ENCODE measurements around the gene CLCN2. TPM values are rescaled to one million over a fixed set of nuclear protein-coding genes. Genes with fewer than 3 reads are reported as not detected.

CLCN2 gene
- total RNA-seq, 1 experiment from 2014 or later = 23.0 TPM

DNA sequence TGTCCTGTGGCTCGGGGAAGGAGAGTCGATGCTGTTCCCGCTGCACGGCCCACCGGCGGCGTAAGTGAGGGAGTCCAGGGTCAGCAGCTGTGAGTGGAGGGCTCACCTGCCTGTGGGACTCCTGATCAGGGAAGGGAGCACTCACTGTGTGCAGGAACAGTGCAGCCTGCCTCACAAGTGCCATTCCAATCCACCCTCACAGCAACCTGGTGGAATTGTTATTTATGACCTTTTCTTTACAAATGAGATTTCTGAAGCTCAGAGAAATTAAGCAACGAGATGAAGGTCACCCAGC, 27.5 kb upstream of the CLCN2 start:
- Histone ChIP-seq H3K4me3 (ENCODE audit: low read depth, low read length) (no peak overlapping the region), H3K9me3 (no peaks in the 10 kb centered on the region), H3K27me3 (replicated peaks; ENCODE audit: control insufficient read depth, insufficient read depth, low read length) (no peaks in the 10 kb centered on the region; the same call in 1 of the 2 replicates), H3K4me1 (no peaks in the 10 kb centered on the region), H3K36me3 (ENCODE audit: control insufficient read depth, insufficient read depth, low read length) (no peaks in the 10 kb centered on the region)
- intact Hi-C loops (cut with micrococcal nuclease; ENCODE audit: unreplicated experiment) = no loop called here
- peaks cover 3% of the 10 kb centered on the region for H3K27me3 Mint-ChIP-seq (ENCODE audit: insufficient read depth, unreplicated experiment)
- BruUV-seq (replicated peaks) = no TSS peak
- POLR2A ChIA-PET = no interaction called here
- no peak for DNase-seq
- TF ChIP-seq, protein P1, sequence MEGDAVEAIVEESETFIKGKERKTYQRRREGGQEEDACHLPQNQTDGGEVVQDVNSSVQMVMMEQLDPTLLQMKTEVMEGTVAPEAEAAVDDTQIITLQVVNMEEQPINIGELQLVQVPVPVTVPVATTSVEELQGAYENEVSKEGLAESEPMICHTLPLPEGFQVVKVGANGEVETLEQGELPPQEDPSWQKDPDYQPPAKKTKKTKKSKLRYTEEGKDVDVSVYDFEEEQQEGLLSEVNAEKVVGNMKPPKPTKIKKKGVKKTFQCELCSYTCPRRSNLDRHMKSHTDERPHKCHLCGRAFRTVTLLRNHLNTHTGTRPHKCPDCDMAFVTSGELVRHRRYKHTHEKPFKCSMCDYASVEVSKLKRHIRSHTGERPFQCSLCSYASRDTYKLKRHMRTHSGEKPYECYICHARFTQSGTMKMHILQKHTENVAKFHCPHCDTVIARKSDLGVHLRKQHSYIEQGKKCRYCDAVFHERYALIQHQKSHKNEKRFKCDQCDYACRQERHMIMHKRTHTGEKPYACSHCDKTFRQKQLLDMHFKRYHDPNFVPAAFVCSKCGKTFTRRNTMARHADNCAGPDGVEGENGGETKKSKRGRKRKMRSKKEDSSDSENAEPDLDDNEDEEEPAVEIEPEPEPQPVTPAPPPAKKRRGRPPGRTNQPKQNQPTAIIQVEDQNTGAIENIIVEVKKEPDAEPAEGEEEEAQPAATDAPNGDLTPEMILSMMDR (IDR thresholded peaks at IDR 0.05; ENCODE audit: insufficient read depth in 1 of 2, low read depth in 1 of 2, low read length in 1 of 2, severe bottlenecking in 1 of 2, unreplicated experiment in 1 of 2) = no peak
- H3K9me3 Mint-ChIP-seq (ENCODE audit: unreplicated experiment) = no peaks in the 10 kb centered on the region
- CTCF ChIA-PET = interaction anchor here (1.6 kb wide), 1 partner anchor 17 kb away, joined by 6 read pairs; no protein-coding TSS in a partner anchor
- no peak overlapping the region for H3K27ac Mint-ChIP-seq (ENCODE audit: unreplicated experiment)
- H3K4me3 Mint-ChIP-seq (ENCODE audit: unreplicated experiment) = no peak overlapping the region
- no peaks in the 10 kb centered on the region for H3K36me3 Mint-ChIP-seq (ENCODE audit: insufficient read depth, unreplicated experiment)
- H3K4me1 Mint-ChIP-seq (ENCODE audit: low read depth, unreplicated experiment) = no peaks in the 10 kb centered on the region

DNA sequence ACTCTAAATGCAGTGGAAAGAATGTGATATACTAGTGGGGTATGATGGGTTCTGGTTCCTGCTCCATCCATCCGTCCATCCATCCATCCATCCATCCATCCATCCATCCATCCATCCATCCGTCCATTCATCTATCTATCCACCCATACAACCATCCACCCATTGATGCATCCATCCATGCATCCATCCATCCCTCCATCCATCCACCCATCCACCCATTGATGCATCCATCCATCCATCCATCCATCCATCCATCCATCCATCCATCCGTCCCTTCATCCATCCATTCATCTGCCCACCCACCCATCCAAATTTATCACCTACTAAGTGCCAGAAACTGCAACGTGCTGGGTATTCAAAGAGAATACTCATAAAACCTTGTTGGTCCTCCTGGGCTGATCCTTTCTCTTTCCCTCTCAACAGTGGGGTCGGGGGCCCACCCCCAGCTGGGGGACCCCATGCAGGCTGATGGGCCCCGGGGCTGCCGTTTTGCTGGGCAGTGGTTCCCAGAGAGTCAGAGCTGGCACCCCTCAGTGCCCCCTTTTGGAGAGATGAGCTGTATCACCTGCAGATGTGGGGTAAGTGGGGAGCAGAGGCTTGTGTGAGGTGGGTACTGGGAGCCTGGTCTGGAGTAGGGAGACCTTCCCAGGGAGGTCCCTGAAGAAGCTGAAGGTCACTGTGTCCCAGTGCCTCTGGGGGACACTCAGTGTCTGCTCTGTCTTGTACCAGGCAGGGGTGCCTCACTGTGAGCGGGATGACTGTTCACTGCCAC, 26.9 kb upstream of the CLCN2 start:
- Histone ChIP-seq H3K4me3 (ENCODE audit: low read depth, low read length) (no peak overlapping the region), H3K36me3 (ENCODE audit: control insufficient read depth, insufficient read depth, low read length) (peaks cover 1% of the 10 kb centered on the region; the same call in 1 of the 2 replicates), H3K27me3 (replicated peaks; ENCODE audit: control insufficient read depth, insufficient read depth, low read length) (no peaks in the 10 kb centered on the region; the same call in 1 of the 2 replicates), H3K9me3 (no peaks in the 10 kb centered on the region), H3K4me1 (no peaks in the 10 kb centered on the region)
- ChIA-PET CTCF (interaction anchor here (1.6 kb wide), 1 partner anchor 17 kb away, joined by 6 read pairs; no protein-coding TSS in a partner anchor), POLR2A (no interaction called here)
- Mint-ChIP-seq H3K27me3 (ENCODE audit: insufficient read depth, unreplicated experiment) (peaks cover 3% of the 10 kb centered on the region), H3K9me3 (ENCODE audit: unreplicated experiment) (no peaks in the 10 kb centered on the region), H3K36me3 (ENCODE audit: insufficient read depth, unreplicated experiment) (no peaks in the 10 kb centered on the region), H3K4me1 (ENCODE audit: low read depth, unreplicated experiment) (no peaks in the 10 kb centered on the region), H3K27ac (ENCODE audit: unreplicated experiment) (no peak overlapping the region), H3K4me3 (ENCODE audit: unreplicated experiment) (no peak overlapping the region)
- TF ChIP-seq, protein P1 (IDR thresholded peaks at IDR 0.05; ENCODE audit: insufficient read depth in 1 of 2, low read depth in 1 of 2, low read length in 1 of 2, severe bottlenecking in 1 of 2, unreplicated experiment in 1 of 2) = no peak
- DNase-seq = no peak
- BruUV-seq (replicated peaks) = no TSS peak
- intact Hi-C loops (cut with micrococcal nuclease; ENCODE audit: unreplicated experiment) = no loop called here

DNA sequence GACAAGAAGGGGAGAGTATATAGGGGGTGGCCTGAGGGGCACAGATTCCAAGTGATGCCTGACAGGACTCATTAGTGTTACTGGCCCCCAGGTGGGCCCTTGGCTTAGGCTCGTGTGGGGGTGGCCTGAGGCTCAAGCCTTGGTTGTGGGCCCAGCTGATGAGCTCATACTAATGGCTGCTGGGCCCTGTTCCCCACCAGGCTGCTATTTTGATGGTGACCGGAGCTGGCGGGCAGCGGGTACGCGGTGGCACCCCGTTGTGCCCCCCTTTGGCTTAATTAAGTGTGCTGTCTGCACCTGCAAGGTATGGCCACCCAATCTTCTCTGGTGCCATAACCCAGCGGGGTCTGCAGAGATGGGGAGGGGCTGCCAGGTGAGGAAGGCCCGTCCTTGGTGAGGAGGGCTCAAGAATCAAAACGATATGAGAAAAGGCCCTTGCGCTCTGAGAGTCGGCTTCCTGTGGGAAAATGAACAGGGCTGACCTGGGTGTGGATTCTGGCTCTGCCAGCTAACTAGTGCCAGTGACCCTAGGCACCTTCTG, 25.8 kb upstream of the CLCN2 start:
- intact Hi-C loops (cut with micrococcal nuclease; ENCODE audit: unreplicated experiment) = no loop called here
- H3K27me3 Mint-ChIP-seq (ENCODE audit: insufficient read depth, unreplicated experiment) = peaks cover 3% of the 10 kb centered on the region
- no peaks in the 10 kb centered on the region for H3K4me1 ChIP-seq
- no peaks in the 10 kb centered on the region; the same call in 1 of the 2 replicates for H3K27me3 ChIP-seq (replicated peaks; ENCODE audit: control insufficient read depth, insufficient read depth, low read length)
- no TSS peak for BruUV-seq (replicated peaks)
- TF ChIP-seq, protein P1 (IDR thresholded peaks at IDR 0.05; ENCODE audit: insufficient read depth in 1 of 2, low read depth in 1 of 2, low read length in 1 of 2, severe bottlenecking in 1 of 2, unreplicated experiment in 1 of 2) = no peak
- no peak overlapping the region for H3K4me3 Mint-ChIP-seq (ENCODE audit: unreplicated experiment)
- H3K36me3 Mint-ChIP-seq (ENCODE audit: insufficient read depth, unreplicated experiment) = no peaks in the 10 kb centered on the region
- H3K27ac Mint-ChIP-seq (ENCODE audit: unreplicated experiment) = no peak overlapping the region
- no peaks in the 10 kb centered on the region for H3K9me3 Mint-ChIP-seq (ENCODE audit: unreplicated experiment)
- no peak overlapping the region for H3K4me3 ChIP-seq (ENCODE audit: low read depth, low read length)
- H3K36me3 ChIP-seq (ENCODE audit: control insufficient read depth, insufficient read depth, low read length) = peaks cover 1% of the 10 kb centered on the region; the same call in 1 of the 2 replicates
- DNase-seq = no peak
- H3K4me1 Mint-ChIP-seq (ENCODE audit: low read depth, unreplicated experiment) = no peaks in the 10 kb centered on the region
- no peaks in the 10 kb centered on the region for H3K9me3 ChIP-seq
- CTCF ChIA-PET = no interaction called here
- POLR2A ChIA-PET = no interaction called here

Measured in Caco-2 (cell line).